Astrocyte (in vitro differentiated cells and primary cell): Measurements from ENCODE around the gene CIB2.

Source experiments
- CTCF ChIP-seq: IDR thresholded peaks from 2 replicates; pipeline ENCODE4 v1.5.1; 2011; ENCODE audit warnings: low read depth, mild to moderate bottlenecking, inconsistent platforms, low read length, moderate library complexity; ENCODE audit not compliant: insufficient read depth
- EZH2 ChIP-seq: IDR thresholded peaks from 2 replicates; pipeline ENCODE4 v1.6.1; 2012; ENCODE audit warnings: mild to moderate bottlenecking, low read length, inconsistent platforms; ENCODE audit not compliant: insufficient read depth

DNA sequence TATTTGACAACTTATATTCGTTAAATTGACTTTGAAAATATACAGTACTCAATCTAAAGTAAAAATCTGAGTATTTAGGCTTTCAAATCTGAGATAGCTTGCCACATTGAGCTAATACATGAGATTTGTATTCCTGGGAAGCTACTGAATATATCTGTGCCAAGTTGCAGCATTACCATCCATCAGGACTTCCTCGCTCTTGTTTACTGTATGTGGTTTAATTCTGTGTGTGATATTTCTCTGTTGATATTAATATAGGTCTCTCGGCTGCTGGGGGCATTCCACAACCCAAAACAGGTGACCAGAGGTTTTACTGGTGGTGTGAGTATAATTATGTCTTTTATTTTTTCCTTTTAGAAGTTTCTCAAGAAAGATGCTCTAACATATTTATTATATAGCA is 23.7 kb upstream of the CIB2 start:
- TF ChIP-seq CTCF (no peak), EZH2 (no peak)
